Karpas-422 (cell line): Measurements from ENCODE around the gene PEX10. TPM values are rescaled to one million over a fixed set of nuclear protein-coding genes. Genes with fewer than 3 reads are reported as not detected.

ENCODE experiments used
- DNase-seq: peaks from one replicate; pipeline ENCODE4 v3.0.0-alpha.2; 2015
- H2AFZ ChIP-seq: fragments of 200-600 bp; sonication (generic); 2 replicates; pipeline ENCODE4 v1.6.1; 2014; ENCODE audit warnings: antibody characterized with exemption, low read length, mixed read lengths
- H3K27ac ChIP-seq: fragments of 200-600 bp; sonication (generic); 2 replicates; pipeline ENCODE4 v1.5.1; 2014; ENCODE audit warnings: mild to moderate bottlenecking, low read length, moderate library complexity
- H3K27me3 ChIP-seq: fragments of 200-600 bp; sonication (generic); 2 replicates; pipeline ENCODE4 v1.6.1; 2014; ENCODE audit warnings: low read length, mixed read lengths
- H3K36me3 ChIP-seq: fragments of 200-600 bp; sonication (generic); 2 replicates; pipeline ENCODE4 v1.6.1; 2014; ENCODE audit warnings: low read length, mixed read lengths; ENCODE audit not compliant: insufficient read depth
- H3K4me1 ChIP-seq: fragments of 200-600 bp; sonication (generic); 2 replicates; pipeline ENCODE4 v1.6.1; 2014; ENCODE audit warnings: mild to moderate bottlenecking, low read length, mixed read lengths
- H3K4me2 ChIP-seq: fragments of 200-600 bp; sonication (generic); 2 replicates; pipeline ENCODE4 v1.6.1; 2014; ENCODE audit warnings: low read length, low read depth, mild to moderate bottlenecking; ENCODE audit not compliant: poor library complexity, severe bottlenecking
- H3K4me3 ChIP-seq: fragments of 200-600 bp; sonication (generic); 2 replicates; pipeline ENCODE4 v1.5.1; 2014; ENCODE audit warnings: mild to moderate bottlenecking, antibody characterized with exemption, low read length, mixed read lengths
- H3K79me2 ChIP-seq: fragments of 200-600 bp; sonication (generic); 2 replicates; pipeline ENCODE4 v1.6.1; 2014; ENCODE audit warnings: mild to moderate bottlenecking, low read length, mixed read lengths
- H3K9ac ChIP-seq: fragments of 200-600 bp; sonication (generic); 2 replicates; pipeline ENCODE4 v1.6.0; 2014; ENCODE audit warnings: low read length
- H3K9me2 ChIP-seq: fragments of 200-600 bp; sonication (generic), shearing (Covaris generic); replicated peaks from 2 replicates; pipeline ENCODE4 v1.6.0; 2014; ENCODE audit warnings: mild to moderate bottlenecking, low read length, moderate library complexity; ENCODE audit not compliant: insufficient read depth
- H3K9me3 ChIP-seq: fragments of 300-700, 200-600 bp; sonication (generic); 2 replicates; pipeline ENCODE4 v1.6.1; 2014; ENCODE audit warnings: low read length, mixed read lengths
- H4K20me1 ChIP-seq: fragments of 200-600 bp; sonication (generic); 2 replicates; pipeline ENCODE4 v1.6.1; 2014; ENCODE audit warnings: mild to moderate bottlenecking, antibody characterized with exemption, low read length, low read depth; ENCODE audit not compliant: insufficient read depth
- total RNA-seq: library from RNA; depleted of rRNA; stranded (reverse); fragments of >200 nt; shearing (Covaris generic); gene quantifications from 2 replicates; pipeline ENCODE4 v1.2.3, GENCODE V29; 2014; ENCODE audit warnings: low replicate concordance

The PEX10 gene
- total RNA-seq, 1 experiment from 2014 or later = 21.4 TPM

- H3K4me2 ChIP-seq = no peak overlapping the region
- no peaks in the 10 kb centered on the region for H3K27me3 ChIP-seq
- H3K79me2 ChIP-seq = no peaks in the 10 kb centered on the region
- H3K36me3 ChIP-seq = no peaks in the 10 kb centered on the region
- H3K9ac ChIP-seq = no peak overlapping the region
- H3K4me3 ChIP-seq = no peak overlapping the region
- no peaks in the 10 kb centered on the region for H3K9me2 ChIP-seq
- peaks cover 10% of the 10 kb centered on the region for H3K4me1 ChIP-seq
- H3K9me3 ChIP-seq = no peaks in the 10 kb centered on the region
- no peak overlapping the region for H3K27ac ChIP-seq
- peaks cover 6% of the 10 kb centered on the region; the same call in 1 of the 2 replicates for H4K20me1 ChIP-seq
- no peak overlapping the region for H2AFZ ChIP-seq
- DNase-seq = no peak
Measured at GRCh38 chr1:2439369-2439768, 27.0 kb upstream of the PEX10 start.

DNA sequence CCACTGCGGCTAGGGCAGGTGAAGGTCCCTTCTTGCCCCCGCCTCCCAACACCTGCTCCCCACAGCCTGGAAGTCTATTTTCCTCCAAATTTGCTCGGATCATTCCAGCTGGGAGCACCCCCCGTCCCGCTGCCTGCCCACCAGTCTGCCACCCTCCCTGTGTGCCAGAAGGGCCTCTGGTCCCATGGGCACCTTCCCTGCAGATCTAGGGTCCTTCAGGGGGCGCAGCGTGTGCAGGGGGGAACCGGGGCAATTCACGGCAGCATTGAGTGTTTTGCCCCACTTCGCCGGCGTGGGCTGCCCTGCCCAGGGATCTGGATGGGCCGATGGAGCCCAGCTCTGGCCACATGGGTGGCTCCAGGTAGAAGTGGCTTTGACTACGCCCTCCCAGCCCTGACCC, 26.3 kb upstream of the PEX10 start:
- H3K9me3 ChIP-seq = no peaks in the 10 kb centered on the region
- H3K9ac ChIP-seq = no peak overlapping the region
- H3K4me3 ChIP-seq = no peak overlapping the region
- H3K36me3 ChIP-seq = no peaks in the 10 kb centered on the region
- no peak overlapping the region for H3K27ac ChIP-seq
- no peaks in the 10 kb centered on the region for H3K79me2 ChIP-seq
- DNase-seq = no peak
- H3K9me2 ChIP-seq = no peaks in the 10 kb centered on the region
- H3K4me1 ChIP-seq = peaks cover 10% of the 10 kb centered on the region
- peaks cover 6% of the 10 kb centered on the region; the same call in 1 of the 2 replicates for H4K20me1 ChIP-seq
- no peaks in the 10 kb centered on the region for H3K27me3 ChIP-seq
- no peak overlapping the region for H2AFZ ChIP-seq
- no peak overlapping the region for H3K4me2 ChIP-seq

- no peaks in the 10 kb centered on the region for H3K79me2 ChIP-seq
- H3K4me1 ChIP-seq = peaks cover 10% of the 10 kb centered on the region
- H2AFZ ChIP-seq = no peak overlapping the region
- no peak for DNase-seq
- H3K27ac ChIP-seq = no peak overlapping the region
- H3K9me2 ChIP-seq = no peaks in the 10 kb centered on the region
- H3K9ac ChIP-seq = no peak overlapping the region
- H3K36me3 ChIP-seq = no peaks in the 10 kb centered on the region
- no peaks in the 10 kb centered on the region for H3K9me3 ChIP-seq
- H4K20me1 ChIP-seq = peaks cover 6% of the 10 kb centered on the region; the same call in 1 of the 2 replicates
- H3K4me2 ChIP-seq = no peak overlapping the region
- no peaks in the 10 kb centered on the region for H3K27me3 ChIP-seq
- no peak overlapping the region for H3K4me3 ChIP-seq
Measured at GRCh38 chr1:2438038-2438437, 25.7 kb upstream of the PEX10 start.

DNA sequence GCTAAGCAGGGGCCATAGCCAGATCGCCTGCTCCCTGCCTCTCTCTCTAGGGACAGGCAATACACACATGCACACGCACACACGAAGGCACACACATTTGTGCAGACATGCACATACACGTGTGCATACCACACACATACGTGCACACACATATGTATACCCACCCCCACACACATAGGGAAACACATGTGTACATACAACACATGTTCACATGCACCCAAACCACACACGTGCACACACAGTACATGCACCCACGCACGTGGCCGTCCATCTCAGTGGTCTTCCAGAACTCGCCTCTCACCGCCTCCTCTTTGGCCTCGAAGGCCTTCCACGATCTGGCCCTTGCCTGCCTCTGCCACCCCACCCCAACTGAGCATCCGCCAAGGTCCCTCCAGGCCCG, 25.3 kb upstream of the PEX10 start:
- Histone ChIP-seq H4K20me1 (peaks cover 6% of the 10 kb centered on the region; the same call in 1 of the 2 replicates), H3K4me3 (no peak overlapping the region), H3K79me2 (no peaks in the 10 kb centered on the region), H3K27ac (no peak overlapping the region), H3K4me1 (peaks cover 13% of the 10 kb centered on the region), H3K4me2 (no peak overlapping the region), H3K27me3 (no peaks in the 10 kb centered on the region), H2AFZ (no peak overlapping the region), H3K9ac (no peak overlapping the region), H3K9me2 (no peaks in the 10 kb centered on the region), H3K36me3 (no peaks in the 10 kb centered on the region), H3K9me3 (no peaks in the 10 kb centered on the region)
- DNase-seq = no peak

GRCh38 chr1:2436876-2437275, 24.5 kb upstream of the PEX10 start:
- H3K27ac ChIP-seq = no peak overlapping the region
- no peak overlapping the region for H3K4me3 ChIP-seq
- H4K20me1 ChIP-seq = peaks cover 6% of the 10 kb centered on the region; the same call in 1 of the 2 replicates
- H3K27me3 ChIP-seq = no peaks in the 10 kb centered on the region
- DNase-seq = no peak
- H3K36me3 ChIP-seq = no peaks in the 10 kb centered on the region
- H3K9ac ChIP-seq = no peak overlapping the region
- H3K4me2 ChIP-seq = no peak overlapping the region
- H3K9me3 ChIP-seq = no peaks in the 10 kb centered on the region
- H3K79me2 ChIP-seq = no peaks in the 10 kb centered on the region
- H3K4me1 ChIP-seq = peaks cover 17% of the 10 kb centered on the region
- H3K9me2 ChIP-seq = no peaks in the 10 kb centered on the region
- H2AFZ ChIP-seq = no peak overlapping the region

DNA sequence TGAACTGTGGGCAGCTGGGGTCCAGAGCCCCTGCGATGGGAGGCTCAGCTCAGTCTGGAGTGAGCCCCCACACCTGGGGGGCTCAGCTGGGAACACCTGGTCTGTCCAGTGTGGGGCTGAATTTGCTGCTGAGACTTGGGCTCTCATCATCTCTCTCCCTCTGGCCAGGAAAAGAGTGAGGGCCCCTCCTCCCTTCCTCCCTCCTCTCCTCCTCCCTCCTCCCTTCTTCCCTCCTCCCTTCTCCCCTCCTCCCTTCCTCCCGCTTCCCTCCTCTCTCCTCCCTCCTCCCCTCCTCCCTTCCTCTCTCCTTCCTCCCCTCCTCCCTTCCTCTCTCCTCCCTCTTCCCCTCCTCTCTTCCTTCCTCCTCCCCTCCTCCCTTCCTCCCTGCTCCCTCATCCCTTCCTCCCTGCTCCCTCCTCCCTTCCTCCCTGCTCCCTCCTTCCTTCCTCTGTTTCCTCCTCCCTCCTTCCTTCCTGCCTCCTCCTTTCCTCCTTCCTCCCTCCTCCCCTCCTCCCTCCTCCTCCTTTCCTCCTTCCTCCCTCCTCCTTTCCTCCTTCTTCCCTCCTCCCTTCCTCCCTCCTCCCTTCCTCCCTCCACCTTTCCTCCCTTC, 23.5 kb upstream of the PEX10 start:
- no peaks in the 10 kb centered on the region for H3K9me3 ChIP-seq
- peaks cover 6% of the 10 kb centered on the region; the same call in 1 of the 2 replicates for H4K20me1 ChIP-seq
- no peak overlapping the region for H3K4me3 ChIP-seq
- no peaks in the 10 kb centered on the region for H3K36me3 ChIP-seq
- H3K4me1 ChIP-seq = peaks cover 17% of the 10 kb centered on the region
- no peak overlapping the region for H2AFZ ChIP-seq
- no peaks in the 10 kb centered on the region for H3K9me2 ChIP-seq
- no peaks in the 10 kb centered on the region for H3K79me2 ChIP-seq
- H3K27me3 ChIP-seq = no peaks in the 10 kb centered on the region
- H3K9ac ChIP-seq = no peak overlapping the region
- no peak overlapping the region for H3K4me2 ChIP-seq
- no peak for DNase-seq
- no peak overlapping the region for H3K27ac ChIP-seq

- Histone ChIP-seq H3K36me3 (no peaks in the 10 kb centered on the region), H3K27me3 (no peaks in the 10 kb centered on the region), H3K9ac (no peak overlapping the region), H3K4me3 (no peak overlapping the region), H3K4me1 (peaks cover 17% of the 10 kb centered on the region), H3K27ac (no peak overlapping the region), H3K79me2 (no peaks in the 10 kb centered on the region), H3K9me2 (no peaks in the 10 kb centered on the region), H4K20me1 (peaks cover 6% of the 10 kb centered on the region; the same call in 1 of the 2 replicates), H2AFZ (no peak overlapping the region), H3K4me2 (no peak overlapping the region), H3K9me3 (no peaks in the 10 kb centered on the region; the same call in 1 of the 2 replicates)
- DNase-seq = no peak
Measured at GRCh38 chr1:2435091-2435490, 22.7 kb upstream of the PEX10 start.

GRCh38 chr1:2433936-2434655, 21.7 kb upstream of the PEX10 start:
- DNase-seq = no peak
- no peak overlapping the region for H3K4me3 ChIP-seq

More at GRCh38 chr1:2433936-2434655, 21.7 kb upstream of the PEX10 start:
- Histone ChIP-seq H3K4me2 (no peak overlapping the region), H3K9ac (no peak overlapping the region), H3K9me3 (peaks cover 2% of the 10 kb centered on the region; the same call in 1 of the 2 replicates), H3K27ac (no peak overlapping the region), H3K9me2 (no peaks in the 10 kb centered on the region), H3K4me1 (peaks cover 17% of the 10 kb centered on the region), H3K79me2 (no peaks in the 10 kb centered on the region), H3K36me3 (no peaks in the 10 kb centered on the region), H2AFZ (no peak overlapping the region), H3K27me3 (no peaks in the 10 kb centered on the region), H4K20me1 (peaks cover 6% of the 10 kb centered on the region; the same call in 1 of the 2 replicates)
